HG02943 (cell line): Measurements from ENCODE around the gene C1GALT1.
A peak's percentile ranks its signal among the peaks of the same experiment; 100 is the strongest.
"Not testable (repeated sequence)": the region's sequence is repeated elsewhere in the genome, so short reads cannot be mapped to it uniquely, and the experiment has no call there.

Experiments
- ATAC-seq: cut with Tn5 transposase; IDR thresholded peaks from one replicate; pipeline ENCODE4 v1.9.1; 2021; ENCODE audit warnings: mild to moderate bottlenecking, low read depth, moderate library complexity; ENCODE audit not compliant: unreplicated experiment

The C1GALT1 gene

GRCh38 chr7:7199592-7199991 is 17.2 kb downstream of the C1GALT1 start:
- ATAC-seq, result not testable (repeated sequence)

GRCh38 chr7:7200255-7200654 is 17.9 kb downstream of the C1GALT1 start:
- not testable (repeated sequence) for ATAC-seq

GRCh38 chr7:7201578-7202374 is 19.4 kb downstream of the C1GALT1 start:
- ATAC-seq, result peak; percentile 92

GRCh38 chr7:7202375-7202720 is 20.0 kb downstream of the C1GALT1 start:
- ATAC-seq, result no peak

GRCh38 chr7:7203813-7204575 is 21.6 kb downstream of the C1GALT1 start:
- ATAC-seq, result no peak

- ATAC-seq, result no peak
Measured at GRCh38 chr7:7207876-7208275, 25.5 kb downstream of the C1GALT1 start.

GRCh38 chr7:7208520-7208919 is 26.2 kb downstream of the C1GALT1 start:
- no peak for ATAC-seq

GRCh38 chr7:7209412-7210050 is 27.2 kb downstream of the C1GALT1 start:
- no peak for ATAC-seq

GRCh38 chr7:7210475-7211237 is 28.3 kb downstream of the C1GALT1 start:
- no peak for ATAC-seq

GRCh38 chr7:7212612-7213011 is 30.3 kb downstream of the C1GALT1 start:
- no peak for ATAC-seq

- no peak for ATAC-seq
Measured at GRCh38 chr7:7214398-7215347, 32.3 kb downstream of the C1GALT1 start.

GRCh38 chr7:7216279-7216678 is 33.9 kb downstream of the C1GALT1 start:
- no peak for ATAC-seq

GRCh38 chr7:7219216-7219615 is 36.9 kb downstream of the C1GALT1 start:
- no peak for ATAC-seq

GRCh38 chr7:7220821-7221220 is 38.5 kb downstream of the C1GALT1 start:
- ATAC-seq, result no peak

GRCh38 chr7:7221599-7222038 is 39.3 kb downstream of the C1GALT1 start:
- ATAC-seq, result no peak

- ATAC-seq, result no peak
Measured at GRCh38 chr7:7223250-7223649, 40.9 kb downstream of the C1GALT1 start.

- no peak for ATAC-seq
Measured at GRCh38 chr7:7226407-7226806, 44.1 kb downstream of the C1GALT1 start.

- no peak for ATAC-seq
Measured at GRCh38 chr7:7228472-7228871, 46.1 kb downstream of the C1GALT1 start.

- ATAC-seq, result no peak
Measured at GRCh38 chr7:7228967-7229366, 46.6 kb downstream of the C1GALT1 start.

- no peak for ATAC-seq
Measured at GRCh38 chr7:7231000-7231399, 48.7 kb downstream of the C1GALT1 start.
